Measurements from ENCODE around the gene RPIA.

GRCh38 chr2:88658881-88659537, 32.5 kb upstream of the RPIA start:
- TF ChIP-seq, protein P1, sequence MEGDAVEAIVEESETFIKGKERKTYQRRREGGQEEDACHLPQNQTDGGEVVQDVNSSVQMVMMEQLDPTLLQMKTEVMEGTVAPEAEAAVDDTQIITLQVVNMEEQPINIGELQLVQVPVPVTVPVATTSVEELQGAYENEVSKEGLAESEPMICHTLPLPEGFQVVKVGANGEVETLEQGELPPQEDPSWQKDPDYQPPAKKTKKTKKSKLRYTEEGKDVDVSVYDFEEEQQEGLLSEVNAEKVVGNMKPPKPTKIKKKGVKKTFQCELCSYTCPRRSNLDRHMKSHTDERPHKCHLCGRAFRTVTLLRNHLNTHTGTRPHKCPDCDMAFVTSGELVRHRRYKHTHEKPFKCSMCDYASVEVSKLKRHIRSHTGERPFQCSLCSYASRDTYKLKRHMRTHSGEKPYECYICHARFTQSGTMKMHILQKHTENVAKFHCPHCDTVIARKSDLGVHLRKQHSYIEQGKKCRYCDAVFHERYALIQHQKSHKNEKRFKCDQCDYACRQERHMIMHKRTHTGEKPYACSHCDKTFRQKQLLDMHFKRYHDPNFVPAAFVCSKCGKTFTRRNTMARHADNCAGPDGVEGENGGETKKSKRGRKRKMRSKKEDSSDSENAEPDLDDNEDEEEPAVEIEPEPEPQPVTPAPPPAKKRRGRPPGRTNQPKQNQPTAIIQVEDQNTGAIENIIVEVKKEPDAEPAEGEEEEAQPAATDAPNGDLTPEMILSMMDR (IDR thresholded peaks at IDR 0.05; ENCODE audit: low read length) = no peak
- TF ChIP-seq EZH2phosphoT487 (IDR thresholded peaks at IDR 0.05; ENCODE audit: low read length) = no peak
- TF ChIP-seq EZH2 (optimal IDR thresholded peaks at IDR 0.05; ENCODE audit: low read depth, low read length) = no peak

Measured in MM.1S (cell line).